Forelimb muscle (tissue), 1 donor: ENCODE measurements around the gene DTNA. TPM values are rescaled to one million over a fixed set of nuclear protein-coding genes. Genes with fewer than 3 reads are reported as not detected.
"Not testable (repeated sequence)": the region's sequence is repeated elsewhere in the genome, so short reads cannot be mapped to it uniquely, and the experiment has no call there.

ENCODE experiments used
- DNase-seq: peaks from one replicate; pipeline ENCODE4 v3.0.0-alpha.2; 2013; ENCODE audit warnings: low read depth
- polyA plus RNA-seq: library from polyadenylated mRNA; unstranded; fragments of 120-200 nt; gene quantifications from one replicate; pipeline ENCODE4 v1.2.1, GENCODE V29; 2013; ENCODE audit not compliant: insufficient read length

DTNA gene
- 90.1 TPM for polyA plus RNA-seq

GRCh38 chr18:34709750-34710441 is at the start of gene DTNA:
Gene DTNA, plus strand, starts transcription at chr18:34710298. Its CDS starts 45,679 bp downstream, at chr18:34755977.
- DNase-seq: peak; percentile 91

GRCh38 chr18:34660572-34660971 is 49.5 kb upstream of the DTNA start:
- DNase-seq: no peak

- no peak for DNase-seq
Observed at GRCh38 chr18:34661464-34662087, 48.5 kb upstream of the DTNA start.

GRCh38 chr18:34676816-34677574 is 33.1 kb upstream of the DTNA start:
- no peak for DNase-seq

GRCh38 chr18:34689750-34690149 is 20.3 kb upstream of the DTNA start:
- DNase-seq: not testable (repeated sequence)

- no peak for DNase-seq
Observed at GRCh38 chr18:34691614-34692013, 18.5 kb upstream of the DTNA start.

GRCh38 chr18:34694591-34695165 is 15.4 kb upstream of the DTNA start:
- DNase-seq: no peak

GRCh38 chr18:34695310-34695709 is 14.8 kb upstream of the DTNA start:
- no peak for DNase-seq

GRCh38 chr18:34696671-34697070 is 13.4 kb upstream of the DTNA start:
- DNase-seq: no peak

GRCh38 chr18:34697233-34697632 is 12.9 kb upstream of the DTNA start:
- no peak for DNase-seq

- no peak for DNase-seq
Observed at GRCh38 chr18:34697891-34698290, 12.2 kb upstream of the DTNA start.

- no peak for DNase-seq
Observed at GRCh38 chr18:34701911-34702310, 8.2 kb upstream of the DTNA start.

GRCh38 chr18:34702814-34703213 is 7.3 kb upstream of the DTNA start:
- DNase-seq: no peak

GRCh38 chr18:34704074-34704473 is 6.0 kb upstream of the DTNA start:
- DNase-seq: no peak

GRCh38 chr18:34704823-34705222 is 5.3 kb upstream of the DTNA start:
- DNase-seq: no peak

- DNase-seq: peak; percentile 81
Observed at GRCh38 chr18:34707670-34708069, 2.4 kb upstream of the DTNA start.

- no peak for DNase-seq
Observed at GRCh38 chr18:34709104-34709503, 994 bp upstream of the DTNA start.

GRCh38 chr18:34710458-34710914 is 388 bp downstream of the DTNA start:
- DNase-seq: no peak

- DNase-seq: no peak
Observed at GRCh38 chr18:34710934-34711333, 836 bp downstream of the DTNA start.

GRCh38 chr18:34716111-34716510 is 6.0 kb downstream of the DTNA start:
- DNase-seq: not testable (repeated sequence)

GRCh38 chr18:34718610-34719009 is 8.5 kb downstream of the DTNA start:
- no peak for DNase-seq

- DNase-seq: no peak
Observed at GRCh38 chr18:34720220-34720619, 10.1 kb downstream of the DTNA start.
